Measurements from ENCODE around the gene CEBPB. TPM values are rescaled to one million over a fixed set of nuclear protein-coding genes. Genes with fewer than 3 reads are reported as not detected.

The CEBPB gene
- total RNA-seq, 2 experiments from 2014 or later = 17.9 to 24.1 TPM

DNA sequence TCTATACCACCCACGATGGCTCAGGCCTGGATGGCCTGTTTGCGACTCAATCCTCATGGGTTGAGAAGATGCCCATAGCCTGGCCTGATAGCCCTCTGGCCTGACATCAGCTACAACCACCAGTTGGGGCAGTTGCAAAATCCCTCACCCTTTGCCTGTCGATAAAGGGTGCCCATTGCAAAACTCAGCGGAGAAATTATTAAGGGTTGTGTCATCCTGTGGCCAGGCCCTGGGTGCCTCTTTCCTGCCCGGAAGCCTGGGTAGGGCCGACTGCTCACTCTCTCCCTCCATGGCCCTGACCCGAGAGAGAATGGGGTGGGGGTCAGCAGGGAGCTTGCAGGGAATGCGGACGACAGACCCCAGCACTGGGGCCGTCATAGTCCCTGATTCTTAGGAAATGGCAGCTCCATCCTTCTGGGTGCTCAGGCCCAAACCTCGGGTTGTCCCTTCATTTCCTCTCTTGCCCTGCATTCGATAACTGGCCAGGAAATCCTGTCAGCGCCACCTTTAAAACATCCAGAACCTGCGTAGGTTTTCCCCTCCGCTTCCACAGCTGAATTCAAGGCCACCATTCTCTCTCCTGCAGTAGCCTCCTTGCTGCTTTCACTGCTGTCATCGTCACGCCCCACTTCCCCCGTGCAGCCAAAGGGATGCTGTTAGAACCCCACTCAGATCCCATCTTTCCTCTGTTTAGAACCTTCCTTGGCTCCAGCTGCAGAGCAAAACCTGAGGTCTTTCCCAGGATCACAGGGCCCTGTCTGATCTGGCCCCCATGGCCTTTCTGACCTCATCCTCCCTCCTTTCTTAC is 31.1 kb downstream of the CEBPB start:
- CTCF ChIA-PET = no interaction called here
- peaks cover 8% of the 10 kb centered on the region for H3K4me1 Mint-ChIP-seq
- no peaks in the 10 kb centered on the region for H3K27me3 Mint-ChIP-seq
- POLR2A ChIA-PET = no interaction called here
- no peaks in the 10 kb centered on the region for H3K9me3 Mint-ChIP-seq
- H3K4me3 Mint-ChIP-seq = no peak overlapping the region
- DNase-seq = no peak
- no peak overlapping the region for H3K27ac Mint-ChIP-seq
- H3K36me3 Mint-ChIP-seq (ENCODE audit: low read depth) = no peaks in the 10 kb centered on the region

DNA sequence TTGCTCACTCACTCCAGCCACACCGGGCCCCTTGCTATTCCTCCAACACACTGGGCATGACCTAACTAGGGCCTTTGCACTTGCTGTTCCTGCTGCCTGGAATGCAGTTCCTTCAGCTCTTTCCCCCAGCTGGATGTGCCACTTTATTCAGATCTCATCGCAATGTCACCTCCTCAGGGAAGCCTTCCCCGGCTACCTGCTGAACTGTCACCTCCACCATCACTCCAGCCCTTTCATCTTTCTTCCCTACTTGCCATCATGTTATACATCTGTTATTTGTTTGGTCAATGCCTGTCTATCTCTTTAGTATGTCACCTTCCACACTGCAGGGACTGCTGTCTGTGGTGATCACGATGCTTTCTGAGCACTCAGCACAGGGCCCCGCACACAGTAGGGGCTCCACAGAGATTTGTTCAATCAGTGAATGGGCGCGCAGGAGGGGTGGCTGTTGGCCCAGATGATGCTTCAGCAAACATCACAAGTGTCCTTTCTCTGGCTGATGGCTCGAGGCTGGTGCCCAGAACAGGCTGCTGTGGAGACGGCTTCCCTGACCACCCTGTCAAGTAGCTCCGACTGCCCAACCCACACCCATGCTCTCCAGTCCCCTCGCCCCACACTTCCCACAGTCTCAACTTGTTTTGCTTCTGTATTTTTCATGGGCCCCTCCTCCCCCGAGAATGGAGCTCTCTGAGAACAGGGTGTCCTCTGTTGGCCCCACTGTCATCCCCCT is 31.8 kb downstream of the CEBPB start:
- H3K36me3 Mint-ChIP-seq (ENCODE audit: low read depth) = no peaks in the 10 kb centered on the region
- no peak for DNase-seq
- H3K4me3 Mint-ChIP-seq = no peak overlapping the region
- no peaks in the 10 kb centered on the region for H3K27me3 Mint-ChIP-seq
- POLR2A ChIA-PET = no interaction called here
- H3K4me1 Mint-ChIP-seq = peaks cover 12% of the 10 kb centered on the region
- CTCF ChIA-PET = interaction anchor here (1.1 kb wide), 1 partner anchor 11 kb away, joined by 3 read pairs; no protein-coding TSS in a partner anchor
- no peak overlapping the region for H3K27ac Mint-ChIP-seq
- no peaks in the 10 kb centered on the region for H3K9me3 Mint-ChIP-seq

DNA sequence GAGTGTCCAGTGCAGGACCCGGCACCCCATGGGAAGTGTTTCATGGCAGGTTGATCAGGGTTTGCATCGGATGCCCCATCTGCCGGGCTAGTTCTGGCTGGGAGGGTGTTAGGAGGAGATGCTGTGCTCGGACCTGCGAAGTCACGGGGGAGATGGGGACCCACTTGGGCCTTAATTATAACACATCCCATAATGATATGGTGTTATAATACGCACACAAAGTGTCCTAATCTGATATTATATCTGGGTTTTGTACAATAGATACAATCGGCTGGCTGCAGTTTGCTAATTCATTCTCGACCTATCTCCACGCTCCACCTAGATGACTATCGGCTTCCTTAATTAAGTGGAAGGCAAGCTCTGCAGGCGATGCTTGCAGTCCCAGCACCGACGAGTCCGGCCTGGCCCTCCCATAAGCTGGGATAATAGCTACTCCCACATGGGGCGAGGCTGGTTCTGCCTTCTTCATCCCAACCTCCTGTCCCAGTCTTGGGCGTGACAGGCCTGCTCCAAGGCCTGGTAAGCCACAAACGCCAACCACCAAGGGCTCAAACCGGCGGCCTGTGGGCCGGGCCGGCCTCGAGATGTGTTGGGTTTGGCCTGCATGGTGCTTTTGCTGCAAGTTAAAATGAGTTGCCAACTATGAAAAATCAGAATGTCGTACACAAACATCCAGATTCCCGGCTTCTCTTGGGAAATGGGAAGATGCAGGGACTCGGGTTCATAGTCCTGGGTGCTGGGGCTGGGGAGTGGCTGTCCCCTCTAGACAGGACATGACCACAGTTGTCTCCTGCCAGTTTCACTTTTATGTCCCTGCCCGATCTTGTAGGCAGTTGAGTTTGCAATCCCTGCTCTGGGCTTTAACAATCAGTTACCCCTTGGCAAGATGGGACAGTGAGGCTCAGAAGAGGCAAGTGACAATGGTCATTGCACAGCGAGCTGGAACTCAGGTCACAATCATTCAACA is 32.7 kb downstream of the CEBPB start:
- Mint-ChIP-seq H3K4me1 (peaks cover 12% of the 10 kb centered on the region), H3K4me3 (no peak overlapping the region), H3K9me3 (no peaks in the 10 kb centered on the region), H3K27me3 (no peaks in the 10 kb centered on the region), H3K36me3 (ENCODE audit: low read depth) (no peaks in the 10 kb centered on the region), H3K27ac (no peak overlapping the region)
- no peak for DNase-seq
- ChIA-PET CTCF (interaction anchor here (1.1 kb wide), 1 partner anchor 12 kb away, joined by 3 read pairs; no protein-coding TSS in a partner anchor), POLR2A (no interaction called here)

DNA sequence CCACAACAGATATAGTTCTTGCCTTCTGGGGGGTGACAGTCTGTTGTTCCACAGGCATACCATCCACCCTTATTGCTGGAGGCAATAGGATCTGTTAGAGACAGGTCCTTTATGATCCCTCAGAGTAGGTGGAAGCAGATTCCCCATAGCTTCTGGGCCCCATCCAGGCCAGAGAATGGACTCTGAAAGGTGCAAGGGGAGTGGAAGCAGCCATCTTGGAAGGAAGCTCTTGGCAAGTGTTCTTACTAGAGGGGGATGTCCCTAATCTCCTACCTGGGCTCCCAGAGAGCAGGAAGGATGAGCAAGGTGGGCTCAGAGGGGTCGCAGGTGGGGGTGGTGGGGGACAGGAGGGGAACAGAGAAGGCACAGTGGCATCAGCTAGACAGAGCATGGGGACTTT is 33.4 kb downstream of the CEBPB start:
- DNase-seq = no peak
- POLR2A ChIA-PET = no interaction called here
- Mint-ChIP-seq H3K9me3 (no peaks in the 10 kb centered on the region), H3K36me3 (ENCODE audit: low read depth) (no peaks in the 10 kb centered on the region), H3K27ac (no peak overlapping the region), H3K4me3 (no peak overlapping the region), H3K4me1 (peaks cover 12% of the 10 kb centered on the region), H3K27me3 (no peaks in the 10 kb centered on the region)
- CTCF ChIA-PET = interaction anchor here (0.8 kb wide), 1 partner anchor 66 kb away, joined by 3 read pairs; no protein-coding TSS in a partner anchor

DNA sequence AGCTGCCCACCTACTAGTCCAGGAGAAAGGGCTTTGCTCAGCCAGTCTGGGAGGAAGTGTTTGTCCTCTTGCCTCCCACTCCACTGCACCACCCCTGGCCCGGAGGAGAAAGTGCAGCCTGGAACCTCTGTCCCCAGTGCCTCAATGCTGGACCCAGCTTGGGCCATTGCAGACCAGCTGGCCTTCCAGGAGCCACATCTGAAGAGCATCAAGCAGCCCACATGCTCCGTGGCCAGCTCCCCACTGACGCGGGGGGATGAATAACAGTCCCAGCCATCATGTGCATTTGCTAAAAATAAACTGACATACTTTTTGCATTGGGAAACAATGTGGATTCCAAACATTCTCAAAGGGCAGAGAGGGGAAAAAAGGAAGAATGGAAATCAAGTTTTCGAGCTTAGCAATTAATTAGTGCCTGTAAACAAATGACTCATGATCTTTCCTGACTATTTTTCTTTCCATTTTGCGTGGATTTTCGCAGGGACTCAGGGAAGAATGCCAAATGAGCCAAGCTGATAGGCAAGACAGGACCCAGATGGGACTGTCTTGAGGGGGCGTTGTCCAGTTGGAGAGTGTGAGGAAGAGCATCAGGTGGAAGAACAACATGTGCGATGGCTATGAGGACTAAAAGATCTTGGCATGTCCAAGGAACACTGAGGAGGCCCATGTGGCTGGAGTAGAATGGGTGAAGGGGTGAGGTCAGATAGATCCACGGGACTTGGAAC is 34.1 kb downstream of the CEBPB start:
- Mint-ChIP-seq H3K36me3 (ENCODE audit: low read depth) (no peaks in the 10 kb centered on the region), H3K9me3 (no peaks in the 10 kb centered on the region), H3K4me3 (no peak overlapping the region), H3K27ac (no peak overlapping the region), H3K27me3 (no peaks in the 10 kb centered on the region), H3K4me1 (peaks cover 12% of the 10 kb centered on the region)
- ChIA-PET POLR2A (no interaction called here), CTCF (interaction anchor here (0.6 to 0.8 kb wide), 2 partner anchors 65 to 163 kb away, joined by 3 read pairs; no protein-coding TSS in a partner anchor)
- no peak for DNase-seq

DNA sequence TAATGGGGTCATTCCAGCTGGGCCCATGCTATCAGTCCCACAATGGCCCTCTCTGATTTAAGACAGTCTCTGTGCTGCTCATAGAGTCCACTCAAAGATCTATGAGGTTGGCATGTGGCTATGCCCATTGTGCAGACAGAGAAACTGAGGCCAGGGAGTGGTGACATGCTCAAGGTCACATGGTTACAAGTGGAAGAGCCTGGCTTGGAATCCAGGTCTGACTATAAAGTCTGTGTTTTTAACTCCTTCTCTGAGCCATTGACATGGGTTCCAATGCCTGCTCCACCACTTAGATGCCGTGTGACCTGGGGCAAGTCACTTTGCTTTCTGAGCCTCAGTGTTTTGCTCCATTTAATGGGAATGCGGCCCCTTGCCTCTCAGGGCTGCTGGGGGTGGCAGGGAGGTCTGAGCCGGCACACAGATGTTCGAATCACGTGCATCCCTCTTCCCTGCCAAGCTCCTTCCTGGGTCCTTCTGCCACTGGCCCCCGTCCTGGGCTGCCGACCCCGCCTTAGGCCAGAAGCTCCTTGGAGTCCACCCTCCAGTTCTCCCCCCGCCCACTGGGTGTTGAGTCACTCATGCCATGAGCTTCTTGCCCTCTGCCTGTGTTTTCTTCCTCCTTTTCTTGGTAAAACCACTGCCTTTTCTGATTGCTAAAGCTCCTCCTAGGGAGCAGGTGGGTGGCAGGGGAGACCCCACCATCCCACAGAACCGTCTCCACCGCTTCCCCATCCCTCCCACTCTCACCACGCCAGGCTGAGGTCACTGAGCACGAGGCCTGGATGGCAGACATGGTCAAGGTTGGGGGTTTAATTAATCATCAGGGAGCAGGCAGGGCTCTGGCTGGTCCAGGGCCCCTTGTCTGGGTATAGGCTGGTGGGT is 35.7 kb downstream of the CEBPB start:
- Mint-ChIP-seq H3K27me3 (no peaks in the 10 kb centered on the region), H3K27ac (no peak overlapping the region), H3K4me3 (no peak overlapping the region), H3K4me1 (peaks cover 12% of the 10 kb centered on the region), H3K9me3 (no peaks in the 10 kb centered on the region), H3K36me3 (ENCODE audit: low read depth) (no peaks in the 10 kb centered on the region)
- ChIA-PET POLR2A (no interaction called here), CTCF (interaction anchor here (1.2 to 1.7 kb wide), 3 partner anchors 19 to 238 kb away, joined by 3 to 4 read pairs (median 4); no protein-coding TSS in a partner anchor)
- DNase-seq = no peak

DNA sequence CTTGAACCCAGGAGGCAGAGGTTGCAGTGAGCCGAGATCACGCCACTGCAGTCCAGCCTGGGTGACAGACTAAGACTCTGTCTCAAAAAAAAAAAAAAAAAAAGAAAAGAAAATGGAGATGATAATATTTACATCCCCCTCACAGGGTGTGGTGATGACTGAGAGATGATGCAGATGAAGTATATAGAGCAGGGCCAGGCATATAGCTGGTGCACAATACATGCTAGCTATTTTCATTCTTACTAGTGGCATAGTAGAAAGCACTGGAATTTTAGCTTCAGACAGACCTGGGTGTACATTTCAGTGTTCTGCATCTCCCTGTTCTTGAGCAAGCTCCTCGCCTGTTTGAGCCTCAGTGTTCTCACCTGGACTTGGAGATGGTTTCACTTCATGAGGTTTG is 36.9 kb downstream of the CEBPB start:
- Mint-ChIP-seq H3K4me1 (peaks cover 12% of the 10 kb centered on the region), H3K9me3 (no peaks in the 10 kb centered on the region), H3K36me3 (ENCODE audit: low read depth) (no peaks in the 10 kb centered on the region), H3K27ac (no peak overlapping the region), H3K27me3 (no peaks in the 10 kb centered on the region), H3K4me3 (no peak overlapping the region)
- ChIA-PET POLR2A (no interaction called here), CTCF (interaction anchor here (0.6 to 1.7 kb wide), 6 partner anchors 18 to 406 kb away, joined by 3 to 4 read pairs (median 3); no protein-coding TSS in a partner anchor)
- no peak for DNase-seq

DNA sequence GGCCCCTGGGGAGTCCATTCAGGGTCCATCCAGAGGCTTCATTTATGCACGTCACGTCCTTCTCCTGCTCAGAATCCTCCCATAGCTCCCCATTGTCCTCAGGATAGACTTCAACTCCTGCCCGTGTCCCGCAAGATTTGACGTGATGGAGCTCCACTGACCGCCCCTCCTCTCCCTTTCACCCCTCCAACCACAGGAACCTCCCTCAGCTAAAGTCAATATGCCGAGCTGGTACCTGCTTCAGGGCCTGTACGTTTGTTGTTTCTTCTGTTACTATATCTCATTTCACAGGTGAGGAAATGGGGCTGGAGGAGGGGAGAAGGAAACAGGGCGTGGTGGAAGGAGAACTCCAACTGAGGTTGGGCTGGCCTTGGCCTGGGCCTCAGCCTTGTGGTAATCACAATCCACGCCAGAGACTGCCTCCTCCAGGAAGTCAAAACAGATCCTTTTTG is 38.6 kb downstream of the CEBPB start:
- Mint-ChIP-seq H3K36me3 (ENCODE audit: low read depth) (no peaks in the 10 kb centered on the region), H3K4me1 (peaks cover 12% of the 10 kb centered on the region), H3K4me3 (no peak overlapping the region), H3K27me3 (no peaks in the 10 kb centered on the region), H3K9me3 (no peaks in the 10 kb centered on the region), H3K27ac (no peak overlapping the region)
- ChIA-PET POLR2A (no interaction called here), CTCF (no interaction called here)
- no peak for DNase-seq

DNA sequence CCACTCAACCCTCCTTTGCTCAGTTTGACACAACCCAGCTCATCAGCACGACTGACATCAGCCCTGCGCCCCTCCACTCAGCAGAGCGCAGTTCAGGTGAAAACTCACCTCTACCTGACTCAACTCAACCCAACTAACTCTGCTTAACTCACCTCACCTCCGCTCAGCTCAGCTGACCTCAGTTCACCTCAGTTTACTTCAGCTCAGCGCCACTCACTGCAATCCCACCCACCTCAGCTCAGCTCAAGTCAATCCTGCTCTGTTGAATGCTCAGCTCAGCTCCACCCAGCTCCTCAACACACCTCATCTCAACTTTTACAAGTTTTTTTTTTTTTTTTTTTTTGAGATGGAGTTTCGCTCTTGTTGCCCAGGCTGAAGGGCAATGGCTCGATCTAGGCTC is 39.6 kb downstream of the CEBPB start:
- DNase-seq = no peak
- Mint-ChIP-seq H3K4me1 (peaks cover 12% of the 10 kb centered on the region), H3K9me3 (no peaks in the 10 kb centered on the region), H3K36me3 (ENCODE audit: low read depth) (no peaks in the 10 kb centered on the region), H3K27me3 (no peaks in the 10 kb centered on the region), H3K27ac (no peak overlapping the region), H3K4me3 (no peak overlapping the region)
- ChIA-PET CTCF (interaction anchor here (0.6 to 0.7 kb wide), 4 partner anchors 21 to 115 kb away, joined by 3 to 4 read pairs (median 3); no protein-coding TSS in a partner anchor), POLR2A (no interaction called here)

DNA sequence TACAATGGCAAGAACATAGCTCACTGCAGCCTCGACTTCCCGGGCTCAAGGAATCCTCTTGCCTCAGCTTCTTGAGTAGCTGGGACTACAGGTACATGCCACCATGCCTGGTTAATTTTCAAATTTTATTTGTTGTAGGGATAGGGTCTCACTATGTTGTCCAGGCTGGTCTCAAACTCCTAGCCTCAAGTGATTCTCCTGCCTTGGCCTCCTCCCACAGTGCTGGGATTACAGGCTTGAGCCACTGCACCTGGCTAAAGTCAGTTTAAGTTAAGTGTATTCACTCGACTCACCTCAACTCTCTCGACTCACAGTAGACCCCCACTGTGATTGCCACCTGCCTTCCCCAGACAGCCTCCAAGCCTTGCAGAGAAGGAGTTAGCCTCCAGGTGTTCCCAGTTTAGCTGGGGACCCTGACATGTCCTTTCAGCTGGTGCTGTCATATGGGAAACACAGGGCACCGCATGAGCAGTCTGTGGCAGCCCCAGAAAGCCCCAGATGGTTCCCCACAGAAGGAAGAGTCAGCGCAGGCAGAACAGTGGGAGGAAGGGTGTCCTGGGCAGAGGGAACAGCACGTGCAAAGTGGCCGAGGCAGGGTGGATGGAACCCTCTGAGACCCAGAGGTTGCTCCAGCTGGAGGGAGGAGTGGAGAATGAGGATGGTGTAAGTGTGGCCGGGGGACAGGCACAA is 40.4 kb downstream of the CEBPB start:
- H3K27me3 Mint-ChIP-seq = no peaks in the 10 kb centered on the region
- no peak overlapping the region for H3K4me3 Mint-ChIP-seq
- H3K9me3 Mint-ChIP-seq = no peaks in the 10 kb centered on the region
- no peak for DNase-seq
- CTCF ChIA-PET = interaction anchor here (0.7 to 1.1 kb wide), 2 partner anchors 20 to 62 kb away, joined by 3 to 4 read pairs; no protein-coding TSS in a partner anchor
- H3K36me3 Mint-ChIP-seq (ENCODE audit: low read depth) = no peaks in the 10 kb centered on the region
- H3K4me1 Mint-ChIP-seq = peaks cover 15% of the 10 kb centered on the region
- POLR2A ChIA-PET = no interaction called here
- no peak overlapping the region for H3K27ac Mint-ChIP-seq

DNA sequence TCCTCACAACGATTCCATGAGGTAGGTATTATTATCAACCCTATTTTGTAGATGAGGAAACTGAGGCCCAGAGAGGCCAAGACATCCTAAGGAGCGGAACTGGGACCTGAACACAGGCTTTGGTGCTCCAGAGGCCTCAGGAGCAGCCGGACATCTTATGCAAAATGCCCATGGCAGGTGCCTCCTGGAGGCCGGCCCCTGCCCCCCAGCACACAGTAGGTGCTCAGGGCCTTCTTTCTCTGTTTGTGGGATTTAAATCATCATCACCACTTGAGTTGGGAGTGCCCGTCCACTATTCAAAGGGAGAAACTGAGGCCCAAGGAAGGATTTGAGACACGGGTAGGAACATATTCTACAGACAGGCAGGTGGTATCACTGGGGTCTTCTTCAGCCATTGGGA is 41.2 kb downstream of the CEBPB start:
- POLR2A ChIA-PET = no interaction called here
- no peak overlapping the region for H3K27ac Mint-ChIP-seq
- peaks cover 9% of the 10 kb centered on the region for H3K4me1 Mint-ChIP-seq
- no peak for DNase-seq
- H3K9me3 Mint-ChIP-seq = no peaks in the 10 kb centered on the region
- H3K36me3 Mint-ChIP-seq (ENCODE audit: low read depth) = no peaks in the 10 kb centered on the region
- H3K4me3 Mint-ChIP-seq = no peak overlapping the region
- CTCF ChIA-PET = interaction anchor here (1.1 kb wide), 1 partner anchor 62 kb away, joined by 3 read pairs; no protein-coding TSS in a partner anchor
- H3K27me3 Mint-ChIP-seq = no peaks in the 10 kb centered on the region

Data from activated CD4-positive, alpha-beta T cell treated with anti-CD3 and anti-CD28 coated beads, Interleukin-2, amount 10 ng/mL, durations not matched to agents 7 days and 5 days (primary cell).